Upper lobe of left lung (tissue), 4 donors: ENCODE results near the gene AOAH.

ENCODE experiments used
- CTCF ChIP-seq, 6 experiments: fragments of 450-650 bp in 4 of 6; fragments of 200-600 bp in 2 of 6; sonication (generic) in 2 of 6; IDR thresholded peaks; one replicate each; pipeline ENCODE4 v1.5.1; 2016 to 2019; ENCODE audit warnings: antibody characterized with exemption in 6 of 6
- EP300 ChIP-seq, 4 donors: sonication (generic); formaldehyde crosslinking; IDR thresholded peaks; one replicate each; pipeline ENCODE4 v1.5.1; 2017; ENCODE audit warnings: antibody characterized with exemption in 4 of 4, control low read depth in 2 of 4
- POLR2A ChIP-seq, 4 donors: fragments of 450-650 bp; IDR thresholded peaks; one replicate each; pipeline ENCODE4 v1.5.1; 2016 to 2017; ENCODE audit warnings: antibody characterized with exemption in 4 of 4, mild to moderate bottlenecking in 2 of 4
- POLR2AphosphoS5 ChIP-seq, 2 donors: sonication (generic); formaldehyde crosslinking; IDR thresholded peaks; one replicate each; pipeline ENCODE4 v1.5.1; 2017; ENCODE audit warnings: antibody characterized with exemption in 2 of 2

- TF ChIP-seq CTCF (IDR thresholded peaks at IDR 0.05) (no peak), EP300 (IDR thresholded peaks at IDR 0.05) (no peak), POLR2AphosphoS5 (IDR thresholded peaks at IDR 0.05) (no peak), POLR2A (IDR thresholded peaks at IDR 0.05) (no peak)
Measured at GRCh38 chr7:36684954-36685353, 39.3 kb downstream of the AOAH start.
